GM21737 (cell line): Measurements from ENCODE around the gene SPDL1.
A peak's percentile ranks its signal among the peaks of the same experiment; 100 is the strongest.

Experiments used
- ATAC-seq: cut with Tn5 transposase; IDR thresholded peaks from one replicate; pipeline ENCODE4 v1.9.1; 2021; ENCODE audit warnings: mild to moderate bottlenecking, moderate library complexity; ENCODE audit not compliant: unreplicated experiment

Gene SPDL1

DNA sequence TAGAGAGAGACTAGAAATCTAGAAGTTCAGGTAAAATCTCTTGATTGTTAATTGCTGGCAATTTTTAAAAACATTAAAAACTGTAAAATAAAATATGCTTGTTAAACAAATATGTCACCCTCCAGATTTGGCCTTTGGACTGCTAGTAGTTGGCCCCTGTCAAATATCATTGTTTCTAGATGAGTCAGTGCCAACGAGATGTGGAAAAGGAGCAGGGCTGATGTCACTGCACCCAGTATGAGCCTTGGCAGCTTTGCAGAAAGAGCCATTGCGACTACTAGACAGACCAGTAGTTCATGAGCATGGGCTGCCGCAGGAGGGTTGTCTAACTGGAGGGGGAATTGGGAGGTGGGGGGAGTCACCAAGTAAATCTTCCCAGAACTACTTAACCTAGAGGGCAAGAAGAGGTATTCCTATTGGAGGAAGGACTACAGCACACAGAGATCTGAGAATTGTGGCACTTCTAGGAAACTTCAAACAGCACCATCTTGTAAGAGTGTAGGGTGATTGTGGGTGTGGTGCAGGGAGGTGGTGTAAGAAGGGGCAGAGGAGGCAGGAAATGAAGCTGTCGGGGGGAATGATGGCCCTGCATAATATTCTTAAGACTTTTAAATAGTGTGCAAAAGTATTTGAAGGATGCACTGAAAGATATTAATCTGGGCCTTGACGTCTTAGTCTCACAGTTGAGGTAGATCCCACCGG lies 46.4 kb downstream of the SPDL1 start:
- no peak for ATAC-seq

DNA sequence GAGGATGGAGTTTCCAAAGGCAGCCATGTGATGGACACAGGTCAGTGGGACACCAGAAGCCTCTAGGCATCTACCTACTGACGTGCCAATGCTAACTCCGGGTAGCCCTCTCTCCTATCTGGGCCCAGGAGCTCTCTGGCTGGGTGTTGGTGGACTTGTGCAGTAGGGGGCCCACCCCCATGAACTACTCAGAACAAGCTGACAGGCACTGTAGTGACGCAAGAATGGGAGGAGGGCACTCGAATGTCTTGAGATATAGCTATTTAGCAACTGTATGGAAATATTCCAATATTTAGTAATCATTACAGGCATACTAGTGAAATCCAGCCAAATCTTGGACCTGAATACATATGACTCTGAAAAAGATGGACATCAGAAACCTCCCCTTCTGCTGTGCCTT lies 47.8 kb downstream of the SPDL1 start:
- ATAC-seq: no peak

DNA sequence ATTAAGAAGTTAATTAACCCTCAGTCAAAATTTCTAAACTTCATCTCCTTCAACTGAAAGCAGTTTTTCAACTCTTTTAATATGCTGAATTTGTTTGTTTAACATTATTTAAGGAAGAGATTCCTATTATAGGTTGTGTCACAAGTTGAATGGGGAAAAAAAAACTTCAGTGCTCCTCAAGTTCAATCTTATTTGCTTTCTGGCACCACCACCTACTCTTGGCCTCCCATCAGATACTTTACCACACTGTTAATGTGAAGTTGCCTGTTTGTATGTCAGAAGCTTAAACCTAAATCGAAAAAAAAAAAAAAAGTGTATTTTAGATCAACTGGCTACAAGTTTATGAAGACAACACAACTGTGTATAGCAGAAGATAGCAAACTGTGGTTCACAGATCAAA lies 49.4 kb downstream of the SPDL1 start:
- ATAC-seq: no peak

DNA sequence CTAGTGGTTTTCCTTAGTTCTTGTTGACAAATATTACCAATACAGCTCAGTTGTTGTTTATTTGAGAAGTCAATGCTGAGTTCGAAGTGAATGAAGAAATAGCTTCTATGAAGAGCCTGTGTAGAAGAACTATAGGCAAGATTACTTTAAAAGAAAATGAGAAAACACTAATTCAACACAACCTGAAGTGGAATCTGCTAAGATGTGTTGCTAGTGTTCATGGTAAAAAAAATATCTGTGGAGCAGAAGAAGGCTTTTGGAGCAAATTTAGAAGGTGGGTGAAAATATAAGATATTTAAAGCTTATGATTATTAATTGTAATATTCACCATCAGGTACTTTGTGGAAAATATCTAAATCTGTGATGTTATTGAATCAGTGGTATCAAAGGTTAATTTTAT lies 51.0 kb downstream of the SPDL1 start:
- ATAC-seq: no peak

DNA sequence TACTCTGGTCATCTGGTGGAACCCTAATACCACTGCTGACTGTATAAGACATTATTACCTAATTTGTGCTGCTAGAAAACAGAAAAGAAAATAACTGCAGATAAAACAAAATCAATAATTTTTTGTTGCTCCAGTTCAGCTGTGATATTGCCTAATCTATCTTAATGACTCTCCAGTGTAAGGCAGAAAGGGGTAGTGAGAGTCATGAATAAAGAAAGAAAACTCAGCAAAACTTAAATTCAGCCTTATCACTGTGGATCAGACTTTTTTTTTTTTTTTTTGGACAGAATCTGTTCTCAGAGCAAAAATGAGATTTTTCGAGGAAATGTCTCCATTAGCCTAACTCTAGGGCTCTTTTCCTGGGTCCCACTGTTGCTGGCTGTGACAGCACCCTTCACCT lies 52.4 kb downstream of the SPDL1 start:
- no peak for ATAC-seq

DNA sequence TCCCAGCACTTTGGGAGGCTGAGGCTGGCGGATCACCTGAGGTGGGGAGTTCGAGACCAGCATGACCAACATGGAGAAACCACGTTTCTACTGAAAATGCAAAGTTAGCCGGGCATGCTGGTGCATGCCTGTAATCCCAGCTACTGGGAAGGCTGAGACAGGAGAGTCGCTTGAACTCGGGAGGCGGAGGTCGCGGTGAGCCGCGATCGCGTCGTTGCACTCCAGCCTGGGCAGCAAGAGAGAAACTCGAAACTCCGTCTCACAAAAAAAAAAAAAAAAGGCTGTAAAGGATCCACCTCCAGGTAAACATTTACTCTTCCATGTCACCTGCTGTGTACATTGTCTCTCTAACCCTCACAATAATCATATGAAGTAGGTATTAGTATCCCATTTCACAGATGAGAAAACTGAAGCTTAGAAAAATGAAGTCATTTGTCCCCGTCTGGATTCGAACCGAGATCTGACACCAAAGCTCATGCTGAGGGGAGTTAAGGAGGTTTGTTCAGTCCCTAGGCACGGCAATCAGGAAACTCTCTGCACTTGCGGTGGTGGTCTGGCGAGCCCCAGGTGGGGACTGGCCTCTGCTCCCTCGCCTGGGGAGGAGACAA lies 53.0 kb downstream of the SPDL1 start:
- no peak for ATAC-seq

DNA sequence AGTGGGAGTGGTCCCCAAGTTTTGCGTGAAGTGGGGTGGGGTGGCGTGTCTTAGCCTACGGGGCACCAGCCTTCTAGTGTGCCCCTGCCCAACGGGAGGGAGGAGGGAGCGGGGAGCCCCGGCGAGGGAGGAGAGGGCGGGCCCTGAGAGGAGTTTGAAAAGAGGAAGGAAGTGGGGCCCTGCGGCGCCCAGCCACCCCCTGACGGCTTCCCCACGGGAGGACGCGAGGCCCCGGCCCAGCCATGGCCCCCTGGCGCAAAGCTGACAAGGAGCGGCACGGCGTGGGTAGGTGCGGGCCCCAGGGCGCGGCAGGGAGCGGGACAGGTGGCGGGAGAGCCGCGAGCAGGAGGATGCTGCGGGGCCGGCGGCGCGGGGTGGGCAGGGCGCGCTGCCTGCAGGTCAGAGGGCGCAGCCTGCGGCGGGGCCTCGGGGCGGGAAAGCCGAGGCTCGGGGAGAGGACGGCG lies 53.5 kb downstream of the SPDL1 start, which contains the start of gene DOCK2:
TSS of gene DOCK2 (plus strand) at position 191 of the 464 bp plus-strand sequence. CDS start at position 243, 52 bp downstream.
- ATAC-seq: peak; percentile 88

DNA sequence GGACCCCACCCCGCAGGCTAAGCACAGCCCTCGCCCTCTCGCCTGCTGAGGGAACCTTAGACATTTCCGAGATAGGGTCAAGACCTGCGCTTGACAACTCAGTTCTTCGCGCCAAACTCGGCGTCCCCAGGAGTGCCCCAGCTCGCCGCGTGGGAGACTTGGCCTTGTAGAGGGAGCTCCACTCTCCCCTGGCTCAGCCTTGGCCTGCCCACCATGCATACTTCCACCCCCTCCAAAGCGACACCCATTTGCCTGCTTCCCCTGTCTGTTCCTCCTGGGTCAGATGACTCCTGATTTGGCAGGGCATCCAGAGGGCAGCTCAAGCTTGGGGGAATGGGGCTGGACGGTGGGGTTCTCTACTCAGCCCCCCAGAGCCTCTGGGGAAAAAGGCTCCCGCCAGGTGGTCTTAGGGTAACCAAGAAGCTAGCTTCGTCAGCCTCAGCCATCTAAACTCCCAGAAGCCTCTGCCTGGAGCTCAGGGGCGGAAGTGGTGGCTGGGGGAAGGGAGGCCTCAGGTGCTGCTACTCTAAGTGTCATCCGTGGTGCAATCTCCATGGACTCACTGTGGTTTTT lies 54.1 kb downstream of the SPDL1 start:
- peak; percentile 69 for ATAC-seq

DNA sequence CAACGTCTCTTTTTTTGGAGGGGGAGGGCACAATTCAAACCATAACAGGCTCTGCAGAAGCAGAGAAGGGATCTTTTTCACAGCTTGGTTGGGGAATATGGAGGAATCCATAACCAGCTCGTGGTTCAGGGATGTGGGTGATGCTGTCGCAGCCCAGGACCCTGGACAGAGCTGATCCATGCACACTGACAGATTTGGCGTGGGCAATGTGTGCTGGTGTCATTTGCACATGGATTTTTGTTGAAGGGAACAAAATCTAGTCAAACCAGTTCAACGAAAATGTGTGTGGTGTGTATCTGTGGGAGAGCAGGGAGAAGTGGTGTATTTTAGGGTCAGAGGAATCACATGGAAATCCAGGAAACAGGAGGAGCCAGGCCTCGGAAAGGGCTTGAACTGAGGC lies 57.7 kb downstream of the SPDL1 start:
- no peak for ATAC-seq

DNA sequence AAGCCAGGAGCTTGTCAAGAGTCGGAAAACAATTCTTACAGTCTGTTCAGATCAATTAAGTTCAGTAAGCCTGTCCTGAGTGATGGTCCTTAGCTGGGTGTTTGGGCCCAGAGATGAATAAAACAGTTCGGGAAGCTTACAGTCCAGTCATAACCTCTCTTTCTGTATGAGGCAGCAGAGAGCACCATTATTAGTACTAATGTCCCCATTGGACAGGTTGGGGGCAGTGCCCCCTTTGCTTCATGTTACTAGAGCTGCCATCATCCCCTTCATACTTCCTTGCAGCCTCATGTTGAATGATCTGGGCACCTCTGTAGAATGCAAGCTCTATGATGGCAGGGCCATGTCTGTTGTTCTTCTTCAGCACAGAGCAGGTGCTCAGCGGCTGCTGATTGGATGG lies 63.3 kb downstream of the SPDL1 start:
- no peak for ATAC-seq

DNA sequence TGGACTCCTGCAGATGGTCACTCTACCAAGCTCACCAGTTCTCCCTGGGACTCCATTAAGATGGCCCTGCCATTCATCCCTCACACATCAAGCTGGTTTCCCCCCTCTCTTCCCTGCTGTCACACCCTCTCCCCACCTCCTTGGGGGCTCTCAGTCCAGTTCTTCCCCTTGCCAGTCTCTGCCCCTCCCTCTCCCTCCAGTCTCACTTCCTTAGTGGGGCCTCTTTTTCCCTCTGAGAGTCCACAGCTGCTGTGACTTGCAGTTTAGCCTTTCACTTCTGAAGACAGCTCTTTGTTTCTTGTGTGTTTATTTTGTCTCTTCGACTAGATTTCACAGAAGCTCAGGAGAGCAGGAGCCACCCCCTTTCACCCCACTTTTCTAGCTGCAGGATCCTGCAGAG lies 64.0 kb downstream of the SPDL1 start:
- peak; percentile 48 for ATAC-seq

DNA sequence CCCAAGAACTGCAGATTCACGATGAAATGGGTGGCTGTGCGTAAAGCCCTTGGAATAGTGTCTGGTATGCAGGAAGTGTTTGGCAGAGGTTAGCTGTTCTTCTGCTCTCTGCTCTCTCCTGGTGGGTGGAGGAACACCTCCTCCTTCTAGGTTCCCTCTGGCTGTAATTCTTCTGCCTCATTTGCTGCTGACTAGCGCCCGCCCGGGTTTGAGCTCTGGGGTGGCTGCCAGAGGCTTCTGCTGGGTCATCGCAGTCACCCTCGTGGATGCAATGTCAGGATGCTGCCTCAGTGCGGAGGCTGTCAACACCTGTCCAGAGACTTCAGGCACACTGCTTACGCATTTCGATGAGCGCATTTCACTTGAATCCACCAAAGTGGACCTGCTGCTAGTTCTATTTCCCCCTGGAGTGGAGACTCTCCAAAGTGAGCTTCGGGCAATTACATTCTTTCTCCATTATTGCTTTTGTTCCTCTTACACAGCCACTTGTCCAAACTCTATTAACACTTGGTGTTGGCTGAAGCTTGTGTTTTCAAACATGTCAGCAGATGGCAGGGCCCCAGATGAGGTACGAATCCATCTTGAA lies 65.2 kb downstream of the SPDL1 start:
- ATAC-seq: no peak

DNA sequence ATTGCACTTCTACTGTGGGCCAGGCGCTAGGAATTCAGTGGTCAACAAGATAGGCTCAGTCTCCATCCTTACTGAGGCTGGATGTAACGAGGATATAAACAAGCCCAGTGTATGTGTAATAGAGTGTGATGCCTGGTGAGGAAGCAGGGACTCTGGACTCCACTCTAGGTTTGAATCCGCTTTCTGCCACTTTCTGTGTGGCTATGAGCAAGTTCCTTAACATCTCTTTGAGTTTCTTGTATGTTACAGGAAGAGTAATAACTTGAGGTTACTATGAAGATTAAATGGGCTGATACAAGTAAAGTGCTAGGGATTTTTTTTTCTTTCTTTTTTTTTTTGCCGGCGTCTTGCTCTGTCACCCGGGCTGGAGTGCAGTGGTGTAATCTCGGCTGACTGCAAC lies 65.9 kb downstream of the SPDL1 start:
- ATAC-seq: no peak

DNA sequence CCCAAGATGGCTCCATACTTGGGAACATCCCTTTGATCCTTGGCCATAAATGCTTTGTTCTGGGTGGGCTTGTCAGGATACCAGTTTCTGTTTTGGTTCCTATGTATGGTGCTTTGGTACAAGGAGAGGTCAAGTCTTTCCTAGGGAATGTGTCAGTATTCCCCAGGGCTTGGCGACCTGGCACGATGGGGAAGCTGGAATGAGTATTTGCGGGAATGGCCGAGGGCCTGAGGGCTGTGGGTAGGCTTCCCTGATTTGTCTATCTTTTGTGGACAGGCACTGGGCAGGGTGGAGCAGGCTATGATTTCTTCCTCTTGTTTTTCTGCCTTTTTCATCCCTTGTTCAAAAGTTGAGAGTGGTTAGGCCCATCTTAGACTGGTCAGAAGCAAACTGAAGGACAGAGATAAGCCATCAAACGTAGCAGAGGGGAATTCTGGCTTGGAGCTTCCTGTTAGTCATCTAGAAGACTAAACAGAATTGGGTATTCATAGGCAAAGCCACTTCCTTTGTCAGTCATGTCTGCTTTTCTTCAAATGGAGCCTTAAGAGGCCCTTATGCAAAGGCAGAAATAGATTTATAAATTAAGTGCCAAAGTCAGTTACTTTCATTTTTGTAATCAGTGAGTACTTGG lies 67.2 kb downstream of the SPDL1 start:
- ATAC-seq: peak; percentile 43

DNA sequence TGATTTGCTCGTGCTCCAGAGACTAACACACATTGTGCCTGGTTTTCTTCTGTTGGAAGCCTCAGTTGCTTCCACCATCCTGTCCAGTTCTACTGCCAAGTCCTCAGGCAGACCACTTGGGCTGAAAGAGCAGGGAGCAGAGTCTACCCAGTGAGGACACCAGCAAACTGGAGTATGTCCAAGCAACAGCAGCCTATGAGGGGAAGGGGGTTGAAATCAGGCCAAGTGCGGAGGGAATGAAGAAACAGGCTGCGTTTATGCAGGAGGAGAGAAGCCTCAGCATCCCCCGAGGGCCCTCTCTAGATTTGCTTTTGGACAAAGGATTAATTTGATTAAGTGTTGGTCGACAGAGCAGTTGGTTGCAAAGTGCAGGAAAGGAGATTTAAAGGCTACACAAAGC lies 68.0 kb downstream of the SPDL1 start:
- ATAC-seq: no peak

DNA sequence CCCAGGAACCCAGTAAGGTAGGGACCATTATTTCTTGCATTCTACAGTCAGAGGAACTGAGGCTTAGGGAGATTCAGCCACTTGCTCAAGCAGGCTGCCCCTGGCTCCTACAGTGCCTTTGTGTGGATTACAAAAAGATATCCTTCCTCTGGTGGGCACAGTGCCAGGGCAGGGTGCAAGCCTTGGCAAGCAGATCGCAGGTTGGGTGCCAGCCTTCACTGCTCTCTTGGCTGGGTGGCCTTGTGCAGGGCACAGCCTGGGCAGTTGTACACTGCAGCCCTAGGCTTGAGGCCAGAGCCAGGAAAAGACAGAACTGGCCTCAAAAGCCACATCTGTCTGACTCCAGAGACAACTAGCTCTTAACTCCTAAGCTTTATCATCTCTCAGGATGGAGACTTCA lies 68.5 kb downstream of the SPDL1 start:
- no peak for ATAC-seq

DNA sequence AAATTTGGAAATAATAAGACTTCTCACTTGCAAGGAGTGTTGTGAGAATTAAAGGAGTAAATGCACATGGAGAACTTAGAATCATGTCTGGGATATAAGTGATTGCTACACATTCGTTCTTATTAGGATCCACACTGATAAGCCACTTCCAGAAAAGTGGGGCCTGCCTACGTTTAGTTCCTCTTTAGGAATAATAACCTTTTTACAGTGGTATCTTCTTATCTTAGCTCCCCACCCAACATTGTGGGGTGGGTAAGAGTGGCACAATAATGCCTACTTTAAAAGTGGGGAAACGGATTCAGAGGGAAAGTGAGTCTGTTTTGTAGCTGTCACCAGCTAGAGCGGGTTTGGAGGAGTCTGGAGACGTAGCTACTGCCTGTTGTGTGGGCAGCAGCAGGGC lies 69.5 kb downstream of the SPDL1 start:
- no peak for ATAC-seq
